ENCODE data around the gene STXBP1. TPM values are rescaled to one million over a fixed set of nuclear protein-coding genes. Genes with fewer than 3 reads are reported as not detected.

STXBP1 gene
- total and polyA plus RNA-seq, 2 experiments from 2014 or later: 48.6 to 50.4 TPM

DNA sequence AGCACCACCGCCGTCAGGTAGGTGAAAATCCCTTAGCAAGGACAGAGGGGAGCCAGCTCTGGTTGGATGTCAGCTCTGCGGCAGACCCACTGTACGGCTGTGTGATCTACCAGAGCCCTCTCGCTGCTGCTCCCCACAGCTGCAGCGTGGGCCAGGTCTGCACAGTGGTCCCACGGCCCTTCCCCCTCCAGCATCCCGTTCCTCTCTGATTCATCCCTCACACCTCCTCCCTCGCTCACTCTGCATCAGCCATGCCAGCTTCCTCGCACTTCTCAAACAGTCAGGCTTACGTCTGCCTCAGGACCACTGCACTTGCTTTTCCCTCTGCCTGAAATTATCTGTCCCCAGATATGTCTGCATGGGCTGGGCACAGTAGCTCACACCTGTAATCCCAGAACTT is 68.1 kb downstream of the STXBP1 start:
- no peaks in the 10 kb centered on the region for H3K9me3 Mint-ChIP-seq
- H3K4me1 ChIP-seq (ENCODE audit: insufficient read depth): no peaks in the 10 kb centered on the region
- H3K36me3 ChIP-seq (ENCODE audit: insufficient read depth): peaks cover 5% of the 10 kb centered on the region; the same call in 1 of the 2 replicates
- H3K4me3 Mint-ChIP-seq: no peak overlapping the region; the same call in 2 of the 3 replicates
- no peak overlapping the region for H3K27ac ChIP-seq (ENCODE audit: low read depth)
- no peaks in the 10 kb centered on the region for H3F3A ChIP-seq (replicated peaks; ENCODE audit: low read depth)
- H3K4me1 Mint-ChIP-seq: no peaks in the 10 kb centered on the region
- no peak overlapping the region for H3K4me2 ChIP-seq
- H4K20me1 ChIP-seq (replicated peaks; ENCODE audit: insufficient read depth): no peaks in the 10 kb centered on the region
- H3K4me3 ChIP-seq: no peak overlapping the region
- no peak for ATAC-seq
- peaks cover 2% of the 10 kb centered on the region for H3K27me3 Mint-ChIP-seq (ENCODE audit: insufficient read depth, low read depth, poor library complexity)
- H3K9me2 ChIP-seq (ENCODE audit: insufficient read depth): no peaks in the 10 kb centered on the region
- no peak overlapping the region for H2AFZ ChIP-seq
- peaks cover 24% of the 10 kb centered on the region for H3K36me3 Mint-ChIP-seq (ENCODE audit: low read depth)
- H3K27me3 ChIP-seq (ENCODE audit: insufficient read depth): no peaks in the 10 kb centered on the region
- H3K79me2 ChIP-seq (replicated peaks; ENCODE audit: insufficient read depth): no peaks in the 10 kb centered on the region
- no peak for DNase-seq (ENCODE audit: low spot score)
- no peak overlapping the region for H3K27ac Mint-ChIP-seq
- no peak for TF ChIP-seq STAT1 (IDR thresholded peaks at IDR 0.05; ENCODE audit: unreplicated experiment)
- TF ChIP-seq ZNF331 (CRISPR knock-in tag; IDR thresholded peaks at IDR 0.05; ENCODE audit: low read depth): no peak
- TF ChIP-seq NANOG (IDR thresholded peaks at IDR 0.05; ENCODE audit: borderline replicate concordance): no peak
- no peak for TF ChIP-seq POLR2AphosphoS5 (IDR thresholded peaks at IDR 0.05; ENCODE audit: low read depth)
- TF ChIP-seq, protein P1, sequence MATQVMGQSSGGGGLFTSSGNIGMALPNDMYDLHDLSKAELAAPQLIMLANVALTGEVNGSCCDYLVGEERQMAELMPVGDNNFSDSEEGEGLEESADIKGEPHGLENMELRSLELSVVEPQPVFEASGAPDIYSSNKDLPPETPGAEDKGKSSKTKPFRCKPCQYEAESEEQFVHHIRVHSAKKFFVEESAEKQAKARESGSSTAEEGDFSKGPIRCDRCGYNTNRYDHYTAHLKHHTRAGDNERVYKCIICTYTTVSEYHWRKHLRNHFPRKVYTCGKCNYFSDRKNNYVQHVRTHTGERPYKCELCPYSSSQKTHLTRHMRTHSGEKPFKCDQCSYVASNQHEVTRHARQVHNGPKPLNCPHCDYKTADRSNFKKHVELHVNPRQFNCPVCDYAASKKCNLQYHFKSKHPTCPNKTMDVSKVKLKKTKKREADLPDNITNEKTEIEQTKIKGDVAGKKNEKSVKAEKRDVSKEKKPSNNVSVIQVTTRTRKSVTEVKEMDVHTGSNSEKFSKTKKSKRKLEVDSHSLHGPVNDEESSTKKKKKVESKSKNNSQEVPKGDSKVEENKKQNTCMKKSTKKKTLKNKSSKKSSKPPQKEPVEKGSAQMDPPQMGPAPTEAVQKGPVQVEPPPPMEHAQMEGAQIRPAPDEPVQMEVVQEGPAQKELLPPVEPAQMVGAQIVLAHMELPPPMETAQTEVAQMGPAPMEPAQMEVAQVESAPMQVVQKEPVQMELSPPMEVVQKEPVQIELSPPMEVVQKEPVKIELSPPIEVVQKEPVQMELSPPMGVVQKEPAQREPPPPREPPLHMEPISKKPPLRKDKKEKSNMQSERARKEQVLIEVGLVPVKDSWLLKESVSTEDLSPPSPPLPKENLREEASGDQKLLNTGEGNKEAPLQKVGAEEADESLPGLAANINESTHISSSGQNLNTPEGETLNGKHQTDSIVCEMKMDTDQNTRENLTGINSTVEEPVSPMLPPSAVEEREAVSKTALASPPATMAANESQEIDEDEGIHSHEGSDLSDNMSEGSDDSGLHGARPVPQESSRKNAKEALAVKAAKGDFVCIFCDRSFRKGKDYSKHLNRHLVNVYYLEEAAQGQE (IDR thresholded peaks at IDR 0.05; ENCODE audit: unreplicated experiment): no peak
- TF ChIP-seq, protein P2, sequence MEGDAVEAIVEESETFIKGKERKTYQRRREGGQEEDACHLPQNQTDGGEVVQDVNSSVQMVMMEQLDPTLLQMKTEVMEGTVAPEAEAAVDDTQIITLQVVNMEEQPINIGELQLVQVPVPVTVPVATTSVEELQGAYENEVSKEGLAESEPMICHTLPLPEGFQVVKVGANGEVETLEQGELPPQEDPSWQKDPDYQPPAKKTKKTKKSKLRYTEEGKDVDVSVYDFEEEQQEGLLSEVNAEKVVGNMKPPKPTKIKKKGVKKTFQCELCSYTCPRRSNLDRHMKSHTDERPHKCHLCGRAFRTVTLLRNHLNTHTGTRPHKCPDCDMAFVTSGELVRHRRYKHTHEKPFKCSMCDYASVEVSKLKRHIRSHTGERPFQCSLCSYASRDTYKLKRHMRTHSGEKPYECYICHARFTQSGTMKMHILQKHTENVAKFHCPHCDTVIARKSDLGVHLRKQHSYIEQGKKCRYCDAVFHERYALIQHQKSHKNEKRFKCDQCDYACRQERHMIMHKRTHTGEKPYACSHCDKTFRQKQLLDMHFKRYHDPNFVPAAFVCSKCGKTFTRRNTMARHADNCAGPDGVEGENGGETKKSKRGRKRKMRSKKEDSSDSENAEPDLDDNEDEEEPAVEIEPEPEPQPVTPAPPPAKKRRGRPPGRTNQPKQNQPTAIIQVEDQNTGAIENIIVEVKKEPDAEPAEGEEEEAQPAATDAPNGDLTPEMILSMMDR (conservative IDR thresholded peaks at IDR 0.05; ENCODE audit: low read depth in 2 of 2): no peak
- TF ChIP-seq, protein P3, sequence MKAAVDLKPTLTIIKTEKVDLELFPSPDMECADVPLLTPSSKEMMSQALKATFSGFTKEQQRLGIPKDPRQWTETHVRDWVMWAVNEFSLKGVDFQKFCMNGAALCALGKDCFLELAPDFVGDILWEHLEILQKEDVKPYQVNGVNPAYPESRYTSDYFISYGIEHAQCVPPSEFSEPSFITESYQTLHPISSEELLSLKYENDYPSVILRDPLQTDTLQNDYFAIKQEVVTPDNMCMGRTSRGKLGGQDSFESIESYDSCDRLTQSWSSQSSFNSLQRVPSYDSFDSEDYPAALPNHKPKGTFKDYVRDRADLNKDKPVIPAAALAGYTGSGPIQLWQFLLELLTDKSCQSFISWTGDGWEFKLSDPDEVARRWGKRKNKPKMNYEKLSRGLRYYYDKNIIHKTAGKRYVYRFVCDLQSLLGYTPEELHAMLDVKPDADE (IDR thresholded peaks at IDR 0.05): no peak

DNA sequence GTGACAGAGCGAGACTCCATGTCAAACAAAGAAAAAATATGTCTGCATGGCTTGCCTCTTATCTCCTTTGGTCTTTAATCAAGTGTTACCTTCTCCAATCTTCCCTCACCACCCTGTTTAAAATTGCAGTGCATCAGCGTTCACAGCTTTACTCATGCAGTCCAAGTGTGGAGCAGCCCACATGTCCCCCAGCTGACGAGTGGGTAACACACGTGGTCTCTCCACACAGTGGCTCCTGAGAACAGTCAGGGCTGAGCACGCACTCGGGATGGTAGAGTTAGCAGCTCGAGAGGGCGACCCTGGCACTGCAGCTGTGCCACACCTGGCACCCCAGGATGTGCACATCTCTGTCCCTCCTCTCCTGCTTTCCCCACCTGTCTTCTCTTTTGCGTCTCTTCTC is 68.8 kb downstream of the STXBP1 start:
- Histone ChIP-seq H3F3A (replicated peaks; ENCODE audit: low read depth) (no peaks in the 10 kb centered on the region), H3K4me2 (no peak overlapping the region), H3K79me2 (replicated peaks; ENCODE audit: insufficient read depth) (no peaks in the 10 kb centered on the region), H3K4me1 (ENCODE audit: insufficient read depth) (no peaks in the 10 kb centered on the region), H3K27ac (ENCODE audit: low read depth) (no peak overlapping the region), H3K36me3 (ENCODE audit: insufficient read depth) (peaks cover 5% of the 10 kb centered on the region; the same call in 1 of the 2 replicates), H3K27me3 (ENCODE audit: insufficient read depth) (no peaks in the 10 kb centered on the region), H4K20me1 (replicated peaks; ENCODE audit: insufficient read depth) (no peaks in the 10 kb centered on the region), H3K4me3 (no peak overlapping the region), H2AFZ (no peak overlapping the region), H3K9me2 (ENCODE audit: insufficient read depth) (no peaks in the 10 kb centered on the region)
- H3K4me1 Mint-ChIP-seq: no peaks in the 10 kb centered on the region
- no peak overlapping the region for H3K27ac Mint-ChIP-seq
- H3K4me3 Mint-ChIP-seq: no peak overlapping the region
- H3K36me3 Mint-ChIP-seq (ENCODE audit: low read depth): peaks cover 24% of the 10 kb centered on the region
- H3K27me3 Mint-ChIP-seq (ENCODE audit: insufficient read depth, low read depth, poor library complexity): peaks cover 2% of the 10 kb centered on the region
- DNase-seq (ENCODE audit: low spot score) (no peak), ATAC-seq (no peak)
- H3K9me3 Mint-ChIP-seq: no peaks in the 10 kb centered on the region
- TF ChIP-seq POLR2AphosphoS5 (IDR thresholded peaks at IDR 0.05; ENCODE audit: low read depth) (no peak), ZNF331 (CRISPR knock-in tag; IDR thresholded peaks at IDR 0.05; ENCODE audit: low read depth) (no peak), CREB1 (CRISPR knock-in tag; IDR thresholded peaks at IDR 0.05; ENCODE audit: low read depth) (no peak), NANOG (IDR thresholded peaks at IDR 0.05; ENCODE audit: borderline replicate concordance) (no peak)
- TF ChIP-seq, protein P4, sequence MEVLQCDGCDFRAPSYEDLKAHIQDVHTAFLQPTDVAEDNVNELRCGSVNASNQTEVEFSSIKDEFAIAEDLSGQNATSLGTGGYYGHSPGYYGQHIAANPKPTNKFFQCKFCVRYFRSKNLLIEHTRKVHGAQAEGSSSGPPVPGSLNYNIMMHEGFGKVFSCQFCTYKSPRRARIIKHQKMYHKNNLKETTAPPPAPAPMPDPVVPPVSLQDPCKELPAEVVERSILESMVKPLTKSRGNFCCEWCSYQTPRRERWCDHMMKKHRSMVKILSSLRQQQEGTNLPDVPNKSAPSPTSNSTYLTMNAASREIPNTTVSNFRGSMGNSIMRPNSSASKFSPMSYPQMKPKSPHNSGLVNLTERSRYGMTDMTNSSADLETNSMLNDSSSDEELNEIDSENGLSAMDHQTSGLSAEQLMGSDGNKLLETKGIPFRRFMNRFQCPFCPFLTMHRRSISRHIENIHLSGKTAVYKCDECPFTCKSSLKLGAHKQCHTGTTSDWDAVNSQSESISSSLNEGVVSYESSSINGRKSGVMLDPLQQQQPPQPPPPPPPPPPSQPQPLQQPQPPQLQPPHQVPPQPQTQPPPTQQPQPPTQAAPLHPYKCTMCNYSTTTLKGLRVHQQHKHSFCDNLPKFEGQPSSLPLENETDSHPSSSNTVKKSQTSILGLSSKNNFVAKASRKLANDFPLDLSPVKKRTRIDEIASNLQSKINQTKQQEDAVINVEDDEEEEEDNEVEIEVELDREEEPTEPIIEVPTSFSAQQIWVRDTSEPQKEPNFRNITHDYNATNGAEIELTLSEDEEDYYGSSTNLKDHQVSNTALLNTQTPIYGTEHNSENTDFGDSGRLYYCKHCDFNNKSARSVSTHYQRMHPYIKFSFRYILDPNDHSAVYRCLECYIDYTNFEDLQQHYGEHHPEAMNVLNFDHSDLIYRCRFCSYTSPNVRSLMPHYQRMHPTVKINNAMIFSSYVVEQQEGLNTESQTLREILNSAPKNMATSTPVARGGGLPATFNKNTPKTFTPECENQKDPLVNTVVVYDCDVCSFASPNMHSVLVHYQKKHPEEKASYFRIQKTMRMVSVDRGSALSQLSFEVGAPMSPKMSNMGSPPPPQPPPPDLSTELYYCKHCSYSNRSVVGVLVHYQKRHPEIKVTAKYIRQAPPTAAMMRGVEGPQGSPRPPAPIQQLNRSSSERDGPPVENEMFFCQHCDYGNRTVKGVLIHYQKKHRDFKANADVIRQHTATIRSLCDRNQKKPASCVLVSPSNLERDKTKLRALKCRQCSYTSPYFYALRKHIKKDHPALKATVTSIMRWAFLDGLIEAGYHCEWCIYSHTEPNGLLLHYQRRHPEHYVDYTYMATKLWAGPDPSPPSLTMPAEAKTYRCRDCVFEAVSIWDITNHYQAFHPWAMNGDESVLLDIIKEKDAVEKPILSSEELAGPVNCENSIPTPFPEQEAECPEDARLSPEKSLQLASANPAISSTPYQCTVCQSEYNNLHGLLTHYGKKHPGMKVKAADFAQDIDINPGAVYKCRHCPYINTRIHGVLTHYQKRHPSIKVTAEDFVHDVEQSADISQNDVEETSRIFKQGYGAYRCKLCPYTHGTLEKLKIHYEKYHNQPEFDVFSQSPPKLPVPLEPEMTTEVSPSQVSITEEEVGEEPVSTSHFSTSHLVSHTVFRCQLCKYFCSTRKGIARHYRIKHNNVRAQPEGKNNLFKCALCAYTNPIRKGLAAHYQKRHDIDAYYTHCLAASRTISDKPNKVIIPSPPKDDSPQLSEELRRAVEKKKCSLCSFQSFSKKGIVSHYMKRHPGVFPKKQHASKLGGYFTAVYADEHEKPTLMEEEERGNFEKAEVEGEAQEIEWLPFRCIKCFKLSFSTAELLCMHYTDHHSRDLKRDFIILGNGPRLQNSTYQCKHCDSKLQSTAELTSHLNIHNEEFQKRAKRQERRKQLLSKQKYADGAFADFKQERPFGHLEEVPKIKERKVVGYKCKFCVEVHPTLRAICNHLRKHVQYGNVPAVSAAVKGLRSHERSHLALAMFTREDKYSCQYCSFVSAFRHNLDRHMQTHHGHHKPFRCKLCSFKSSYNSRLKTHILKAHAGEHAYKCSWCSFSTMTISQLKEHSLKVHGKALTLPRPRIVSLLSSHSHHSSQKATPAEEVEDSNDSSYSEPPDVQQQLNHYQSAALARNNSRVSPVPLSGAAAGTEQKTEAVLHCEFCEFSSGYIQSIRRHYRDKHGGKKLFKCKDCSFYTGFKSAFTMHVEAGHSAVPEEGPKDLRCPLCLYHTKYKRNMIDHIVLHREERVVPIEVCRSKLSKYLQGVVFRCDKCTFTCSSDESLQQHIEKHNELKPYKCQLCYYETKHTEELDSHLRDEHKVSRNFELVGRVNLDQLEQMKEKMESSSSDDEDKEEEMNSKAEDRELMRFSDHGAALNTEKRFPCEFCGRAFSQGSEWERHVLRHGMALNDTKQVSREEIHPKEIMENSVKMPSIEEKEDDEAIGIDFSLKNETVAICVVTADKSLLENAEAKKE (CRISPR knock-in tag; IDR thresholded peaks at IDR 0.05): no peak

All from GM23338 (cell line).